Endothelial cell of umbilical vein (primary cell): ENCODE results near the gene KRT86. TPM values are rescaled to one million over a fixed set of nuclear protein-coding genes. Genes with fewer than 3 reads are reported as not detected.

ENCODE experiments used
- BruUV-seq: library from RNA; stranded (reverse); fragments of 400-500 nt; replicated peaks from 2 replicates; lab custom pipeline; 2021; lab: Mats Ljungman, UMichigan
- CTCF ChIA-PET: fragments of 300-600, 350-600 bp; sonication (Branson Sonifier 250); formaldehyde crosslinking; loops from one replicate; lab custom pipeline; 2021; ENCODE audit warnings: antibody characterized with exemption, inconsistent platforms; lab: Charles Lee
- POLR2A ChIA-PET: fragments of 300-600, 350-600 bp; sonication (Branson Sonifier 250); formaldehyde crosslinking; loops from one replicate; lab custom pipeline; 2021; ENCODE audit warnings: antibody characterized with exemption, inconsistent platforms; lab: Charles Lee
- DNase-seq: peaks from one replicate; pipeline ENCODE4 v3.0.0-alpha.2; 2011; ENCODE audit warnings: low read depth, low spot score
- FAIRE-seq: peaks from 2 replicates; lab custom pipeline; 2011; peaks lifted over from hg19 to GRCh38; lab: Jason Lieb, UNC
- H2AFZ ChIP-seq: 2 replicates; pipeline ENCODE4 v1.6.0; 2012; ENCODE audit warnings: low read depth, low read length, control low read depth, inconsistent platforms
- H3K27ac ChIP-seq: 2 replicates; pipeline ENCODE4 v1.5.1; 2011; ENCODE audit warnings: low read depth, mild to moderate bottlenecking, control low read depth, low read length, moderate library complexity; ENCODE audit not compliant: insufficient read depth
- H3K27me3 ChIP-seq, 2 experiments: 2 replicates each; pipeline versions ENCODE4 v1.6.0 to v1.6.1; 2011; ENCODE audit warnings: low read length in 2 of 2, mixed read lengths in 1 of 2; ENCODE audit not compliant: control insufficient read depth in 2 of 2, insufficient read depth in 2 of 2
- H3K36me3 ChIP-seq, 2 experiments: 2 replicates in 1 of 2; 3 replicates in 1 of 2; pipeline ENCODE4 v1.5.1; 2011; ENCODE audit warnings: low read length in 2 of 2, mild to moderate bottlenecking in 1 of 2, moderate library complexity in 1 of 2; ENCODE audit not compliant: control insufficient read depth in 2 of 2, insufficient read depth in 2 of 2; ENCODE audit errors: extremely low read depth in 1 of 2
- H3K4me1 ChIP-seq: 3 replicates; pipeline ENCODE4 v1.5.1; 2011; ENCODE audit warnings: mild to moderate bottlenecking, low read length; ENCODE audit not compliant: control insufficient read depth, insufficient read depth; ENCODE audit errors: extremely low read depth
- H3K4me2 ChIP-seq: 2 replicates; pipeline ENCODE4 v1.6.1; 2011; ENCODE audit warnings: low read length, control low read depth, mixed read lengths; ENCODE audit not compliant: insufficient read depth
- H3K4me3 ChIP-seq, 3 experiments: fragments of 200-600 bp in 1 of 3; sonication (generic), shearing (Covaris generic) in 1 of 3; replicated peaks in 1 of 3; 2 replicates each; pipeline ENCODE4 v1.5.1; 2011 to 2016; ENCODE audit warnings: control low read depth in 3 of 3, low read length in 3 of 3, mild to moderate bottlenecking in 2 of 3, inconsistent platforms in 1 of 3, low read depth in 1 of 3, moderate library complexity in 1 of 3; ENCODE audit not compliant: insufficient read depth in 1 of 3
- H3K79me2 ChIP-seq: 2 replicates; pipeline ENCODE4 v1.6.0; 2012; ENCODE audit warnings: low read length, inconsistent platforms; ENCODE audit not compliant: control insufficient read depth, insufficient read depth
- H3K9ac ChIP-seq: replicated peaks from 2 replicates; pipeline ENCODE3; 2011; ENCODE audit warnings: low read length, control low read depth; ENCODE audit not compliant: insufficient read depth; ENCODE audit errors: extremely low read depth
- H3K9me1 ChIP-seq: replicated peaks from 3 replicates; pipeline ENCODE4 v1.6.0; 2011; ENCODE audit warnings: mild to moderate bottlenecking, low read length; ENCODE audit not compliant: control insufficient read depth, insufficient read depth; ENCODE audit errors: extremely low read depth
- H3K9me3 ChIP-seq: replicated peaks from 2 replicates; pipeline ENCODE4 v1.5.1; 2012; ENCODE audit warnings: low read length, inconsistent platforms; ENCODE audit not compliant: control insufficient read depth, insufficient read depth
- H4K20me1 ChIP-seq: replicated peaks from 2 replicates; pipeline ENCODE3; 2011; ENCODE audit warnings: mild to moderate bottlenecking, low read length; ENCODE audit not compliant: control insufficient read depth, insufficient read depth; ENCODE audit errors: extremely low read depth
- EZH2 ChIP-seq: IDR thresholded peaks from 2 replicates; pipeline ENCODE4 v1.6.1; 2012; ENCODE audit warnings: borderline replicate concordance, low read depth, mild to moderate bottlenecking, moderate library complexity, low read length, inconsistent platforms; ENCODE audit not compliant: severe bottlenecking
- FOS ChIP-seq: IDR thresholded peaks from 2 replicates; pipeline ENCODE4 v1.6.1; 2011; ENCODE audit warnings: mild to moderate bottlenecking, low read length, moderate library complexity, borderline replicate concordance; ENCODE audit not compliant: insufficient read depth
- GATA2 ChIP-seq: IDR thresholded peaks from 2 replicates; pipeline ENCODE4 v1.7.0; 2011; ENCODE audit warnings: low read depth, mild to moderate bottlenecking, moderate library complexity, mixed read lengths, low read length; ENCODE audit not compliant: insufficient read length, insufficient read depth
- JUN ChIP-seq: IDR thresholded peaks from 2 replicates; pipeline ENCODE4 v1.6.1; 2011; ENCODE audit warnings: borderline replicate concordance, low read depth; ENCODE audit not compliant: insufficient read length, insufficient read depth
- MYC ChIP-seq: IDR thresholded peaks from one replicate; pipeline ENCODE4 v1.6.1; 2011; ENCODE audit warnings: mild to moderate bottlenecking, low read depth, low read length
- POLR2A ChIP-seq: IDR thresholded peaks from 2 replicates; pipeline ENCODE4 v1.6.1; 2012; ENCODE audit warnings: low read depth, mild to moderate bottlenecking, control low read depth, low read length
- POLR2AphosphoS5 ChIP-seq: IDR thresholded peaks from 2 replicates; pipeline ENCODE4 v1.6.1; 2012; ENCODE audit warnings: low read depth, mild to moderate bottlenecking, control low read depth, low read length, moderate library complexity; ENCODE audit not compliant: insufficient read depth
- dilution Hi-C: fragments of 300-500 bp; cut with MboI; formaldehyde crosslinking; loops from one replicate; pipeline ENCODE4 v1.15.0; 2019; ENCODE audit warnings: low sequenced_read_pairs; ENCODE audit not compliant: extremely low pct_ligation_motif_present
- intact Hi-C: fragments of 100-400 bp; cut with micrococcal nuclease; formaldehyde crosslinking; loops from one replicate; pipeline ENCODE4 v1.10.0; 2022
- polyA plus RNA-seq, 4 experiments: library from polyadenylated mRNA; depleted of rRNA in 3 of 4; stranded (reverse) in 3 of 4; unstranded in 1 of 4; fragments of >200 nt; gene quantifications; 2 replicates each; pipeline versions ENCODE4 v1.2.1 to v1.2.3, GENCODE V29; 2011 to 2012; ENCODE audit warnings: missing spikeins in 1 of 4
- total RNA-seq: library from RNA; stranded (reverse); gene quantifications from 2 replicates; pipeline ENCODE4 v1.2.3, GENCODE V29; 2021
- TF ChIP-seq, protein P1 (sequence below), 2 donors: IDR thresholded peaks; 1 replicate in 1 of 2; 2 replicates in 1 of 2; pipeline ENCODE4 v1.5.1; 2011; ENCODE audit warnings: low read length in 2 of 2, mild to moderate bottlenecking in 2 of 2, moderate library complexity in 2 of 2, control low read depth in 1 of 2, inconsistent platforms in 1 of 2, low read depth in 1 of 2; ENCODE audit not compliant: insufficient read depth in 1 of 2; ENCODE audit errors: extremely low read depth in 1 of 2
- TF ChIP-seq, protein P2 (sequence below): IDR thresholded peaks from 2 replicates; pipeline ENCODE4 v1.6.1; 2011; ENCODE audit not compliant: insufficient read depth, insufficient read length

The KRT86 gene
- total and polyA plus RNA-seq, 2 donors (not counting 3 experiments of a cell fraction or from before 2014, with no cell fraction given): not detected

DNA sequence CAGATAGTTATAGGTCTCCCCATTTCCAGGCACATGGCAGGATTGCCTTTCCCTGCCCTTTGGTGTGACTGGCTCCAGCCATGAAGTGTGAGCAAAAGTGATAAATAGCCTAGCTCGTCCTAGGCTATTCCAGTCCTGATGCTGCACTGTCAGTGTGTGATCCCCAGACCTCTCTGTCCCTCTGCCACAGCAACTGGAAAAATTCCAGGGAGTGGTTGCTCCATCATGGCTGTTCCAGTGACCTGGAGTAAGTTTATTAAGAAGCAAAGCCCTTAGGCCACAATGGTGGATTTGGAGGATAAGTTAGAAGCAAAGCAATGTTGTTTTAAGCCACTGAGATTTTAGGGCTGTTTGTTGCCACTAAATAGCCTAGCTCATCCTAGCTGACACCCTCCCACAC, 56.6 kb downstream of the KRT86 start:
- no TSS peak for BruUV-seq
- Histone ChIP-seq H3K9me3 (no peaks in the 10 kb centered on the region), H3K4me2 (no peak overlapping the region), H3K27me3 (peaks cover 24 to 25% of the 10 kb centered on the region in 2 experiments), H3K9ac (no peak overlapping the region), H3K4me1 (no peaks in the 10 kb centered on the region), H3K4me3 (no peak overlapping the region), H3K79me2 (no peaks in the 10 kb centered on the region), H3K27ac (no peak overlapping the region), H4K20me1 (no peaks in the 10 kb centered on the region), H3K9me1 (no peaks in the 10 kb centered on the region), H2AFZ (no peak overlapping the region), H3K36me3 (no peaks in the 10 kb centered on the region)
- FAIRE-seq: no peak
- dilution Hi-C loops (no loop called here), intact Hi-C loops (no loop called here)
- TF ChIP-seq, protein P1, sequence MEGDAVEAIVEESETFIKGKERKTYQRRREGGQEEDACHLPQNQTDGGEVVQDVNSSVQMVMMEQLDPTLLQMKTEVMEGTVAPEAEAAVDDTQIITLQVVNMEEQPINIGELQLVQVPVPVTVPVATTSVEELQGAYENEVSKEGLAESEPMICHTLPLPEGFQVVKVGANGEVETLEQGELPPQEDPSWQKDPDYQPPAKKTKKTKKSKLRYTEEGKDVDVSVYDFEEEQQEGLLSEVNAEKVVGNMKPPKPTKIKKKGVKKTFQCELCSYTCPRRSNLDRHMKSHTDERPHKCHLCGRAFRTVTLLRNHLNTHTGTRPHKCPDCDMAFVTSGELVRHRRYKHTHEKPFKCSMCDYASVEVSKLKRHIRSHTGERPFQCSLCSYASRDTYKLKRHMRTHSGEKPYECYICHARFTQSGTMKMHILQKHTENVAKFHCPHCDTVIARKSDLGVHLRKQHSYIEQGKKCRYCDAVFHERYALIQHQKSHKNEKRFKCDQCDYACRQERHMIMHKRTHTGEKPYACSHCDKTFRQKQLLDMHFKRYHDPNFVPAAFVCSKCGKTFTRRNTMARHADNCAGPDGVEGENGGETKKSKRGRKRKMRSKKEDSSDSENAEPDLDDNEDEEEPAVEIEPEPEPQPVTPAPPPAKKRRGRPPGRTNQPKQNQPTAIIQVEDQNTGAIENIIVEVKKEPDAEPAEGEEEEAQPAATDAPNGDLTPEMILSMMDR (IDR thresholded peaks at IDR 0.05; ENCODE audit: extremely low read depth in 1 of 2, insufficient read depth in 1 of 2, low read depth in 1 of 2, low read length in 2 of 2): no peak
- TF ChIP-seq, protein P2, sequence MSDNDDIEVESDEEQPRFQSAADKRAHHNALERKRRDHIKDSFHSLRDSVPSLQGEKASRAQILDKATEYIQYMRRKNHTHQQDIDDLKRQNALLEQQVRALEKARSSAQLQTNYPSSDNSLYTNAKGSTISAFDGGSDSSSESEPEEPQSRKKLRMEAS: no peak
- TF ChIP-seq GATA2 (no peak), MYC (no peak), POLR2AphosphoS5 (no peak), JUN (no peak), POLR2A (no peak), FOS (no peak), EZH2 (no peak)
- DNase-seq: no peak
- CTCF ChIA-PET: interaction anchor here (0.8 to 1.5 kb wide), 4 partner anchors 52 to 175 kb away, joined by 3 to 4 read pairs (median 4); no protein-coding TSS in a partner anchor
- POLR2A ChIA-PET: no interaction called here
